Measurements from ENCODE around the gene CORIN.

The CORIN gene

GRCh38 chr4:47747211-47747610 is 90.7 kb downstream of the CORIN start:
- no peaks in the 10 kb centered on the region for H3K27me3 ChIP-seq
- no peak for TF ChIP-seq CTCF (IDR thresholded peaks at IDR 0.05)

GRCh38 chr4:47746122-47746521 is 91.7 kb downstream of the CORIN start:
- no peak for TF ChIP-seq CTCF (IDR thresholded peaks at IDR 0.05)
- no peaks in the 10 kb centered on the region for H3K4me1 ChIP-seq (ENCODE audit: control insufficient read depth in 1 of 2, insufficient read depth in 1 of 2, low read depth in 1 of 2, low read length in 1 of 2)
- no peak overlapping the region for H3K4me3 ChIP-seq (ENCODE audit: low read depth in 1 of 2, low read length in 1 of 2)
- no peaks in the 10 kb centered on the region for H3K9me3 ChIP-seq
- H3K27ac ChIP-seq: no peak overlapping the region
- H3K36me3 ChIP-seq: no peaks in the 10 kb centered on the region
- no peaks in the 10 kb centered on the region for H3K27me3 ChIP-seq

More at GRCh38 chr4:47747211-47747610, 90.7 kb downstream of the CORIN start:
- no peak overlapping the region for H3K27ac ChIP-seq
- H3K4me3 ChIP-seq (ENCODE audit: low read depth in 1 of 2, low read length in 1 of 2): no peak overlapping the region
- no peaks in the 10 kb centered on the region for H3K36me3 ChIP-seq
- no peaks in the 10 kb centered on the region for H3K9me3 ChIP-seq
- H3K4me1 ChIP-seq (ENCODE audit: control insufficient read depth in 1 of 2, insufficient read depth in 1 of 2, low read depth in 1 of 2, low read length in 1 of 2): no peaks in the 10 kb centered on the region

GRCh38 chr4:47744843-47745382 is 93.0 kb downstream of the CORIN start:
- TF ChIP-seq CTCF (IDR thresholded peaks at IDR 0.05): no peak
- no peaks in the 10 kb centered on the region for H3K4me1 ChIP-seq (ENCODE audit: control insufficient read depth in 1 of 2, insufficient read depth in 1 of 2, low read depth in 1 of 2, low read length in 1 of 2)

GRCh38 chr4:47744253-47744652 is 93.6 kb downstream of the CORIN start:
- TF ChIP-seq CTCF (IDR thresholded peaks at IDR 0.05): no peak
- Histone ChIP-seq H3K36me3 (no peaks in the 10 kb centered on the region), H3K9me3 (no peaks in the 10 kb centered on the region), H3K4me1 (ENCODE audit: control insufficient read depth in 1 of 2, insufficient read depth in 1 of 2, low read depth in 1 of 2, low read length in 1 of 2) (no peaks in the 10 kb centered on the region), H3K27ac (no peak overlapping the region), H3K4me3 (ENCODE audit: low read depth in 1 of 2, low read length in 1 of 2) (no peak overlapping the region), H3K27me3 (no peaks in the 10 kb centered on the region)

More at GRCh38 chr4:47744843-47745382, 93.0 kb downstream of the CORIN start:
- no peaks in the 10 kb centered on the region for H3K27me3 ChIP-seq
- H3K4me3 ChIP-seq (ENCODE audit: low read depth in 1 of 2, low read length in 1 of 2): no peak overlapping the region
- H3K27ac ChIP-seq: no peak overlapping the region
- no peaks in the 10 kb centered on the region for H3K9me3 ChIP-seq
- H3K36me3 ChIP-seq: no peaks in the 10 kb centered on the region

GRCh38 chr4:47741200-47741599 is 96.7 kb downstream of the CORIN start:
- Histone ChIP-seq H3K27me3 (no peaks in the 10 kb centered on the region), H3K36me3 (no peaks in the 10 kb centered on the region), H3K27ac (no peak overlapping the region), H3K9me3 (no peaks in the 10 kb centered on the region), H3K4me3 (ENCODE audit: low read depth in 1 of 2, low read length in 1 of 2) (no peak overlapping the region), H3K4me1 (ENCODE audit: control insufficient read depth in 1 of 2, insufficient read depth in 1 of 2, low read depth in 1 of 2, low read length in 1 of 2) (no peaks in the 10 kb centered on the region)
- TF ChIP-seq CTCF (IDR thresholded peaks at IDR 0.05): no peak

- no peaks in the 10 kb centered on the region for H3K27me3 ChIP-seq
- no peak overlapping the region for H3K4me3 ChIP-seq (ENCODE audit: low read depth in 1 of 2, low read length in 1 of 2)
- H3K27ac ChIP-seq: no peak overlapping the region
- no peaks in the 10 kb centered on the region for H3K4me1 ChIP-seq (ENCODE audit: control insufficient read depth in 1 of 2, insufficient read depth in 1 of 2, low read depth in 1 of 2, low read length in 1 of 2)
- H3K36me3 ChIP-seq: no peaks in the 10 kb centered on the region
- no peak for TF ChIP-seq CTCF (IDR thresholded peaks at IDR 0.05)
- no peaks in the 10 kb centered on the region for H3K9me3 ChIP-seq
Measured at GRCh38 chr4:47737326-47737725, 100.5 kb downstream of the CORIN start.
